Measurements from ENCODE around the gene CATSPERD. TPM values are rescaled to one million over a fixed set of nuclear protein-coding genes. Genes with fewer than 3 reads are reported as not detected.
A peak's percentile ranks its signal among the peaks of the same experiment; 100 is the strongest.

Gene CATSPERD
- total and polyA plus RNA-seq, 9 of the 15 experiments (the other 6 are each of a cell fraction or from before 2014, with no cell fraction given) = not detected

GRCh38 chr19:5690125-5690954, 30.1 kb upstream of the CATSPERD start, which contains the start of gene RPL36 (continued):
- TF ChIP-seq COPS2 (conservative IDR thresholded peaks at IDR 0.05) (no peak), ZBTB43 (CRISPR knock-in tag; IDR thresholded peaks at IDR 0.05) (no peak), ZNF263 (CRISPR knock-in tag; IDR thresholded peaks at IDR 0.05; ENCODE audit: borderline replicate concordance) (no peak; the same call in 1 of the 2 replicates), ZNF408 (CRISPR knock-in tag; IDR thresholded peaks at IDR 0.05; ENCODE audit: low read depth) (no peak), KLF16 (IDR thresholded peaks at IDR 0.05) (peak; percentile 75), NBN (IDR thresholded peaks at IDR 0.05; ENCODE audit: low read depth) (0 out of 2 replicates have a peak, but pooled peaks have one; percentile 50), RBM39 (optimal IDR thresholded peaks at IDR 0.05; ENCODE audit: low read depth, low read length) (no peak), RBM17 (IDR thresholded peaks at IDR 0.05; ENCODE audit: borderline replicate concordance, low read depth, low read length) (no peak), HNRNPL (IDR thresholded peaks at IDR 0.05; ENCODE audit: low read depth, low read length) (peak; percentile 76; the same call in 1 of the 2 replicates), MGA (IDR thresholded peaks at IDR 0.05) (peak; percentile 61; the same call in 1 of the 2 replicates), HDAC2 (IDR thresholded peaks at IDR 0.05) (peak; percentile 53; the same call in 1 of the 2 replicates), CREB3 (tag; conservative IDR thresholded peaks at IDR 0.05; ENCODE audit: low read depth) (peak; percentile 58; the same call in 1 of the 2 replicates)

Measured in K562 (cell line).